HT-29 (cell line): ENCODE results near the gene DNAH1. TPM values are rescaled to one million over a fixed set of nuclear protein-coding genes. Genes with fewer than 3 reads are reported as not detected.

Source experiments
- DNase-seq: peaks from one replicate; pipeline ENCODE4 v3.0.0-alpha.2; 2015; ENCODE audit warnings: low spot score
- total RNA-seq: library from RNA; depleted of rRNA; stranded (reverse); fragments of >200 nt; shearing (Covaris generic); gene quantifications from 2 replicates; pipeline ENCODE4 v1.2.3, GENCODE V29; 2014

The DNAH1 gene
- total RNA-seq, 1 experiment from 2014 or later = 4.0 TPM

GRCh38 chr3:52433328-52433995 is 117.3 kb downstream of the DNAH1 start:
- no peak for DNase-seq

GRCh38 chr3:52433996-52434479 is 117.9 kb downstream of the DNAH1 start:
- no peak for DNase-seq

GRCh38 chr3:52434491-52435115 is 118.5 kb downstream of the DNAH1 start:
- DNase-seq = no peak

- DNase-seq = no peak
Measured at GRCh38 chr3:52435246-52436101, 119.4 kb downstream of the DNAH1 start.

GRCh38 chr3:52436500-52437149 is 120.5 kb downstream of the DNAH1 start:
- no peak for DNase-seq

- no peak for DNase-seq
Measured at GRCh38 chr3:52437326-52438103, 121.4 kb downstream of the DNAH1 start.

GRCh38 chr3:52438104-52438376 is 121.9 kb downstream of the DNAH1 start:
- DNase-seq = no peak

GRCh38 chr3:52438579-52439425 is 122.7 kb downstream of the DNAH1 start:
- no peak for DNase-seq

GRCh38 chr3:52439426-52440248 is 123.5 kb downstream of the DNAH1 start:
- no peak for DNase-seq

GRCh38 chr3:52440249-52440551 is 124.1 kb downstream of the DNAH1 start:
- no peak for DNase-seq

GRCh38 chr3:52440671-52441070 is 124.6 kb downstream of the DNAH1 start:
- DNase-seq = no peak

GRCh38 chr3:52441091-52441771 is 125.1 kb downstream of the DNAH1 start:
- DNase-seq = no peak

GRCh38 chr3:52441772-52442332 is 125.7 kb downstream of the DNAH1 start:
- no peak for DNase-seq

GRCh38 chr3:52442409-52443267 is 126.5 kb downstream of the DNAH1 start:
- DNase-seq = no peak

GRCh38 chr3:52443268-52443610 is 127.1 kb downstream of the DNAH1 start:
- no peak for DNase-seq

GRCh38 chr3:52443791-52444687 is 127.9 kb downstream of the DNAH1 start:
- no peak for DNase-seq
